GM19372 (cell line): ENCODE data around the gene LBH.
"Not testable (repeated sequence)": the region's sequence is repeated elsewhere in the genome, so short reads cannot be mapped to it uniquely, and the experiment has no call there.

Source experiments
- ATAC-seq: cut with Tn5 transposase; IDR thresholded peaks from one replicate; pipeline ENCODE4 v1.9.1; 2021; ENCODE audit warnings: mild to moderate bottlenecking, low read depth, moderate library complexity; ENCODE audit not compliant: unreplicated experiment

The LBH gene

DNA sequence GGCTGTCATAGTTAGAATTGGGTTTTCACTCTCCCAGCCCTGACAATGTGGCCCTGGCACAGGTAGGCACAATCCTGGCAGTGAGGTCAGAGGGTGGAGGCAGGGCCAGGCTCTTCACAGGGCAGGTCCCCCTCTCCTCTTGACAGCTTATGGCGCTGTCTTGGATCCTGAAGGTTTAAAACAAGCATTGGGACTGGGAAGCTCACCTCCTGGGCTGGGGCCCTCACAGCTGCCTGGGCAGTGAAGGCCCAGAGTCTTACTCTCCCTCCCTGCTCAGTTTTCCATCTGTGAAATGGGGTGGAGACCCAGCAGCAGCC is 23.3 kb downstream of the LBH start:
- no peak for ATAC-seq

DNA sequence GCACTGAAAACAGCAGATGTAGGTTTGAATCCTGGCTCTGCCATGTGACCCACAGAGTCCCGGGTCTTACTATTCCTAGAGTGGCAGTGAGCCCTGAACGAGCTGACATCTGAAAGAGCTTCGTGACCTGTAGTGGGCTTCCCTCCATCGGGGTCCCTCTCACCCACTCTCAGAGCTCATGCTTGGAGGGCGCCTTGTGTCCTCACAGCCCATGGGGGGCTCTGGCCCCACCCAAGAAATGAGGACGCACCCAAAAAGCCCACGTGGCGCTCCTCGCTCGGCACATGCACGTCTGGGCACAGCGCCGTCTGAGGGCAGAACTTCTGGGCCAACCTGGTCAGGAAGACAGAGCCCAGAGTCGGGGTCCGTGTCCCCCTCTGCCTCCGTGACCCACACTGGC is 23.7 kb downstream of the LBH start:
- ATAC-seq, result no peak

DNA sequence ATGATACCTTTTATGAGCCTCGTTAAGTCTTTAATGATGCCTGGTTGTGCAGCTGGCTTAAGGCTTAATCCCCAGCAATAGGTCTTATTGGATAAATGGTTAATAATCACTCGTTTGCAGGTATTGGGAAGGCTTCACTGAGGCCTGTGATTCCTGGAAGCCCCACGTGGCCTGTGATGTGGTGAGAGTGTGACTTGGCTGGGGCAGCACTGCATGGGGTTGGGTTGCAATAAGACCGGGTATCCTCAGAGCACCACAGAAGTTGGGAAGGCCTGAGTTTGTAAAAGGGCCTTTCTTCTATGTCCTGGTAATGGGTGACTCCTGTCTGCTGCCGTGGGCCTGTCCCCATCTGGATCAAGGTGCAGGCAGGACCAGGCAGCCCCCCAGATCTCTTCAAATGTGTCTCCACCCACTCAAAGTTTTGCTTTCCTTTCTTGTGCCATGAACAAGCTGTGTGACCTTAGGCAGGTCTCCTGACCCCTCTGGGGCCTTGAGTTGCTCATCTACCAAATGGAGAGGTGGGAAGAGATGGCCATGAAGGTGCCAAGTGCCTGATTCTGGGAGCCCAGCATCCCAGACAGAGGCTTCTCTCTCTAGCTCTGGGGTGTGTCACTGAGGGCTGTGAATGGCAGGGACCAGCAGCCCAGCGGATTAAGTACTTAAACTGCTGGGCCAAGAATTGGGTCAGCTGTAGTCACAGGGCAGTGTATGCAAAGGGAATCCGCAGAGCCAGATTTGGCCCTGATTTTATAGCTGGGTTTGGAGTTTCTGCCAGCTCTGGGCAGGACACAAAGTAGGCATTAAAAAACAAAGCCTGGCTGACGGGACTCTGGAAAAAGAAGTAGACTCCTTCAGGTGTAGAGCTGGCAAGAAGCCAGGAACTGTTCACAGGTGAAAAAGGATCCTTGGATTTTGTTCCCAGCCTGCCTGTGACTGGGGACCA is 24.4 kb downstream of the LBH start:
- ATAC-seq, result no peak

DNA sequence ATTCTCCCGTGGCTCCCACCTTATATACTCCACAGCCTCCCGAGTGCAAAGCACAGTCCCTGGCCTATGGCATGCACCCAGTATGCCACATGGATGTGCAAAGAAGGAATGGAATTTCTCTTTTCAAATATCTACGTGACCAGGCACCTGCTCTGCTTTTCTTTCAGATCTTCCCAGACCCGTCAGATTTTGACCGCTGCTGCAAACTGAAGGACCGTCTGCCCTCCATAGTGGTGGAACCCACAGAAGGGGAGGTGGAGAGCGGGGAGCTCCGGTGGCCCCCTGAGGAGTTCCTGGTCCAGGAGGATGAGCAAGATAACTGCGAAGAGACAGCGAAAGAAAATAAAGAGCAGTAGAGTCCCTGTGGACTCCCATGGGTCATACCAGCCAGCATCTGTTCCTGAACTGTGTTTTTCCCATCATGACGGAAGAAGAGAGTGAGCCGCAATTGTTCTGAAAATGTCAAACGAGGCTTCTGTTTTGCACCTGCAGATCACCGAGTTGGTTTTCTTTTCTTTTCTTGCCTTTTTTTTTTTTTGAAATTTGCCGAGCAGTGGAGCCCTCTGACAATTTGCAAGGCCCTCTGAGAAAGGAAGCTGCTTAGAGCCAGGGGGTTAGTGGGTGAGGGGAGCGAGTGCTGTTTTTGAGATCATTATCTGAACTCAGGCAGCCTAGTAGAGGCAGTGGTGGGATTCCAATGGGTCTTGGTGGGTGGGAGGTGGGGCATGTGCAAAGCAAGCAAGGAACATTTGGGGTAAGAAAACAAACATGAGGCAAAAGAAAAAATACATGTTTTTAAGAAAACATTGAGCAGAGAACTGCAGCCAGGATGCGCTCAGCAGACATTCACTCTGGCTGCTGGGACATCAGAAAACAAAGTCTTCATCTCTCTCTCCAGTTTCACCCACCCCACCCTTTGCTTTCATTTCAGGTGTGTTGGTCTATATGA is 26.2 kb downstream of the LBH start:
- ATAC-seq, result no peak

DNA sequence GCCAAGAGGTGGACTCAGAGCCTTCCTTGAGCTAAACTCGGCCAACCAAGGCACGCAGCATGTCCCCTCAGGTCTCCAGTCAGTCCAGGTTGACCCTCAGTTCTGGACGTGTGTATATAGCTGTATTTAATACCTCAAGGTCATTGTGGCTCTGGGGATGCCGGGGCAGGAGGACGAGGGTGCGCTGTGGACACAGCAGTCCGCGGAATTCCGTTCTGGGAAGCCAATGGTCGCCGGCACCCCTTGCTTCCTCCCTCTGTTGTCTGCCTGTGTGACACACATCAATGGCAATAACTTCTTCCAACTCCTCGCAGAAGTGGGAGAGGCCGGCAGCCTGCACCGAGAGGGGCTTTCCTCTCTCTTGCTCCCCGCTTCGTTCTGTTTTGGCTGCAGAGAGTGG is 27.7 kb downstream of the LBH start:
- ATAC-seq, result no peak

DNA sequence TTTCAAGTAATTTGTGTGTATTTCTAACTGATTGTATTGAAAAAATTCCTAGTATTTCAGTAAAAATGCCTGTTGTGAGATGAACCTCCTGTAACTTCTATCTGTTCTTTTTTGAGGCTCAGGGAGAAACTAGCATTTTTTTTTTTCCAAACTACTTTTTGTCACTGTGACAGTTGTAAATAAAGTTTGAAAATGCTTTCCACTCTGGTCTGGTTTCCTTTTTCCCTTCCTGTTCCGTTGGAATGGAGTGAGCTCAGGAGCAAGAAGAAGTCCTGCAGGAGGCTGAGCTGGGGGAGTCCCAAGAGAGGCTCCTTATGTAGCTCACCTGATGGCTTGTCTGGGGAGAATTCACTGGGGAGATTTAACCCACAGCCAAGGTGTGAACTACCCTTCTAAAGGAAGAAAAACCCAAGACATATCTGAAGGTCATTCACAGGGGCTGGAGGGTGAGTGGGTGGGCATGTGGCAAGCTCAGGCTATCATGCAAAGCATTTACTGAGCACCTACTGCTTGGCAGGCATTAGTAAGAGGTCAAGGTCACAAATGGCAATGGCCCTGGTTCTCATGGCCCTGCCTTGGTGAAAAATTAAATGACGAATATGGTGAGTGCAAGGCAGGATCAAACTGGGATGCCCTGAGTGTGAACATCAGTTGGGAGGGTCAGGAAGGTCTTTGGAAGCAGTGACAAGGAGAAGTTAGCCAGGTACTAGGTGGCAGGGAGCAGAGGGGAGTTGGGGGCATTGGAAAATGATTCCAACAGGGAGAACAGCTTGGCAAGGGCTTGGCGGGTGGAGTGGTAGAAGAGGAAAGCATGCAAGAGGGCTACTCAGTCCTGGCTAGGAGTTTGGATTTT is 28.7 kb downstream of the LBH start:
- ATAC-seq, result no peak

DNA sequence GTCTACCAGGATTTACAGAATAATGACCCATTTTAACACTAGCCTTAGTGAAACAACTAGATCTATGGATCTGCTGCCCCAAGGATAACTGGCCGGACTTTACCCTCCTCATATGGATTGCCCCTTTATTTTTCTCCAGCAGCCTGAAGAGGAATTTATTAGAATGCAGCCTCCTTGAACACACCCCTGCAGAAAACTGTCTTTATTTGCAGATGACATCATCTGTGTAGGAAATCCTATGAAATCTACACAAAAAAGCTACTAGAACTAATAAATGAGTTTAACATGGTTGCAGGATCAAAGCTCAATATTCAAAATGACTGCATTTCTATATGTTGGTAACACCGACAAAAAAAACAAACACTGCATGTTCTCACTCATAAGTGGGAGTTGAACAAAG is 29.6 kb downstream of the LBH start:
- no peak for ATAC-seq

DNA sequence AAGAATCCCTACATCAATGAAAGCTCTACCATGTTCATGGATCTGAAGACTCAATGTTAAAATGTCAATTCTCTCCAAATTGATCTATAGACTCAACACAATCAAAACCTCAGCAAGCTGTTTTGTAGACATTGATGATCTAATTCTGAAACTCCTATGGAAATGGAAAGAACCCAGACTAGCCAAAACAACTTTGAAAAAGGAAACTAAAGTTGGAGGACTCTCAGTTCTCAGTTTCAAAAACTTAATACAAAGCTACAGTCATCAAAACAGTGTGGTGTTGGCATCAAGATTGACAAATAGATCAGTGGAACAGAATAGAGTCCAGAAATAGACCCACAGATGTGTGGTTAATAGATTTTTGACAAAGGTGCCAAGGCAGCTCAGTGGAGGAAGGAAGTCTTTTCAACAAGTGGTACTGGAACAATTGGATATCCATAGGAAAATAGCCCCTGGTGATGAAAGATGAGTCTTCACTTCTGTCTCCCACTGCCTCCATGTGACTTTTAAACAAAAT is 30.4 kb downstream of the LBH start:
- no peak for ATAC-seq

DNA sequence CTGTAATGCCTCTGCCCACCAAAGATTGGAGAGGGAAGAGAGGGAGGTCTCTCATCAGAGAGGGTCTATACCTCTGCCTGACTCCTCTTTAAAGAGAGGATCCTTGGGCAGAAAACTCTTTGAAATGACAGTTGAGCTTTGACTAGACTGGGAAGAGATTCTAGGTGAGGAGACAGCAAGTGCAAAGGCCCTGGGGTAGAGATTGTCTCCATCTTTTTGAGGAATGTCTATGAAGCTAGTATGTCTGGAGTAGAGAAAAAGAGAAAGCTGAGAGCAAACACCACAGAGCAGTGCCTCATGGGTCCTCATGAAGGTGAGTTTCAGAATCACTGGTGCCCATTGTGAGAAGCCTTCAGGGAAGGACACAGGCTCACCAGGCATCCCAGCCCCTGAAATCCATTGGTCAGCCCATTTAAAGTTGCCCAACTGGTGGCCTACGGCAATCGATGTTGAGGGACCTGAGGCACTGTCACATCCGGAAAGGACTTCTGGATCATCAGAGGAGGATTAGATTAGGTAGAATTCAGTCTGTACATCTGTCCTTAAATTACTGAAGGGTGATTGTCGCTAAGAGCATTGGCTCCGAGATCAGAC is 31.5 kb downstream of the LBH start:
- ATAC-seq, result no peak

DNA sequence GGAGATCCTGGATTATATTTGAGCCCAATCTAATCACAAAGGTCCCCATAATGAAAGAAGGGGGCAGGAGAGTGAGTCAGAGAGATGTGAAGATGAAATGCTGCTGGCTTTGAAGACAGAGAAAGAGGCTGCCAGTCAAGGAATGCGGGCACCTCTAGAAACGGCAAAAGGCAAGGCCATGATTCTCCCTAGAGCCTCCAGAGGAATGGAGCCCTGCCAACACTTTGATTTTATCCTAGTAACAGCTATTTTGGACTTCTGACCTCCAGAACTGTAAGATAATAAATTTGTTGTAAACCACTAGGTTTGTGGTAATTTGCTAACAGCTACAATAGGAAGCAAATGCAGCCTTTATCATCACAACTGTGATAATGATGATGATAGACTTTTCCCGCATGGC is 32.9 kb downstream of the LBH start:
- no peak for ATAC-seq

DNA sequence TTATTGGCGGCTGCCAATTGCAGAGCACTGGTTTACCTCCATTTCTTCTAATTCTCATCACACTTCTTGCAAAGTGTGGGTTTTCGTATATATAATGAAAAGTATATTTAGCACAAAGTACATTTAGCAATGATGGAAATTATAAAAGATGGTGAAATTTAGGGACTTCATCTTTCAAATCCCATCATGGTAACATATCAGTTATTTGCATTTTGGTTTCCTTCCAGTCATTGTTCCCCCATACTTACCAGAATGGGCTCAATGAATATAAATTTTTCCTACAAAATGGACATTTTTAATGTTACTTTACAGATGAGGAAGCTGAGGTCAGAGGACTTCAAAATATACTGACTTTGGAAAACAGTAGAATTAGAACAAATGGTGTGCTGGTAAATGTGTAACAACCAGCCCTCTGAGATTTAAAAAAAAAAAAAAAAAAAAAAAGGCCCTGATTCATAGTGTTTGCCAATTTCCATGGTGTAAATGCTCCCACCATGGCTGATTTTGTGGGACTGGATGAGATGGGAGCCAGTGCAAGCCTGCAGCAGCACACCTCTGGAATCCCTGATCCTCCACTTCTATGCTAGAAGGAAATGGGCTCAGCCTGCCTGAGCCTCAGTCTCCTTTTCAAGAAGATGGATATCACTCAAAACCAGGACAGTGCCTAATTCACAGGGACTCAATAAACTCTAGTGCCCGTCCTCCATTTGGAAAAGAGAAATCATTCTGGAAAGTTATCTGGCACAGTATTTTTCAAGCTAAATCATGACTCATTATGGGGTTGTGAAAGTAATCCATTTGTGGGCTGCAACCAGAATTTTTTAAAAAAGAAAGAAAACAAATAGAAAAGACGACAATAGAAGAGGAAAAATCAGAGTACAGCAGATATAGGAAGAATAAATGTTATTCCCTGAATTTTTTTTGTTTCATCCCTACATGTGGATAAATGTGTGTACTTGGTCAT is 34.0 kb downstream of the LBH start:
- ATAC-seq, result no peak

DNA sequence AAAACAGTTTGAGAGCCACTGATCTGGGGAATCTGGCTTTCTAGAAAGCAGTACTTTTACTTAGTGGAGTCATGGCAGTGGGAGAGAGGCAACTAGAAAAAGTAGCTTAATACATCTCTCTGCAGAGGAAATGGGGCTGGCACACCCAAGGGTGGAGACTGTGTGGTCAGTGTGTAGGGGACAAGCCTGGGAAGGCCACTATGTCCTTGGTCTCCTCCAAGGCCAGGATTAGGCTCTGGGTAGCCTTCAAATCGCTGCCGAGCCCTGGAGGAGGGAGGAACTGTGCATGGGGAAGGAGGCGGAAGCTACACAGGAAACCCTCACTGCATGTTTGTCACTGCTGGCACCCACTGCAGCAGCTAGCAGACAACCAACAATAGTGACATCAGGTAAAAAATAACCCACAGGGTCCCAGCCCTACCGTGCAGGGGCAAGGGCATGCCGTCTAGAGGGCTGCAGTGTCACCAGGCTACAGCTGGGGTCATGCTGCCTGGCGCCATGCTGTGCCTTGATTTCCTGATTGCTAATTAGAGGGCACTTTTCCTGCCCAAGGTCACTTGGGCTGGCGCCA is 34.8 kb downstream of the LBH start:
- ATAC-seq, result no peak

DNA sequence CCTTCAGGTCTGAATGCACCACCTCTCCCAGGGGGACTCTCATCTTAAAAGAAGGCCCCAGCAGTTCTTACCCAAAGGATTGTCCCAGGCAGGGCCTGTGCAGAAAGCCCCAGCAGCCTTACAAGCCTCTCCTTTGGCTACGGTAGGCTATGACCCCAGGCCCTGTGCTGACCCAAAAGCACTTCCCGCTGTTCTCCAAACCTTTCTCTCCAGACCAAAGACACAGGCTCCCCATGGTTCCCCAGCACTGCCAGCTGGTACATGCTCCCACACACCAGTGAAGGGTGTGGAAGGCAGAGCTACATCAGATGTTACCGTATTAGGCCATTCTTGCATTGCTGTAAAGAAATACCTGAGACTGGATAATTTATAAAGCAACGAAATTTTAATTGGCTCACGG is 35.4 kb downstream of the LBH start:
- no peak for ATAC-seq

DNA sequence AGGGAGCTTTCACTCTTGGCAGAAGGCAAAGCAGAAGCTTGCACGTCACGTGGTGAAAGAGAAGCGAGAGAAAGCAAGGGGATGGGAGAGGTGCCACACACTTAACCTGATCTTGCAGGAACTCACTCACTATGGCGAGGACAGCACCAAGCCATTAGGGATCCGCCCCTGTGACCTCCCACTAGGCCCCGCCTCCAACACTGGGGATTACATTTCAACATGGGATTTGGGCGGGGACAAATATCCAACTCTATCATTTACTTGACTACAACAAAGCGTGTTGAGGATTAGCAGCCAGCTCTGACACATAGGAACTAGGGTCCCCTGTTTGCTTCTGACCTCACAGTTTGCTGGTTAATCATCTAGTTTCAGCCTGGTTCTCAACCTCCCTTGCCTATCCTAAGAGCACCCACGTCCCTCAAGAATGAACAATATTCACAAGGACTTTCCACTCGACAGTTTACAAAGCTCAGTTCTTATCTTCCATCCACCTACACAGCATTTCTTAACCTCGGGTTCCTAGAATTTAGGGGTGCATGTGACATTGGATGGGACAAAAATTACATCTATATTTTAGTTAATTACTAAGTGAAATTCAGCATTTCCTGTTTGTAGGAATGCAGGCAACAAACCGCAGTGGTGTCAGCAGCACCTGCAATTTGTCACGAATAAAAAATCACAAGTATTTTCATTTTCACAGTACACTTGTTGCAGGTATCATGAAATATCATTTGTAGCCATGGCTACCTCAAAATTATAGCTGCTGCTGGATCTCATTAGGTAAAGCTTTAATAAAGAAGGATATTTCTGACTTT is 36.0 kb downstream of the LBH start:
- ATAC-seq, result no peak

DNA sequence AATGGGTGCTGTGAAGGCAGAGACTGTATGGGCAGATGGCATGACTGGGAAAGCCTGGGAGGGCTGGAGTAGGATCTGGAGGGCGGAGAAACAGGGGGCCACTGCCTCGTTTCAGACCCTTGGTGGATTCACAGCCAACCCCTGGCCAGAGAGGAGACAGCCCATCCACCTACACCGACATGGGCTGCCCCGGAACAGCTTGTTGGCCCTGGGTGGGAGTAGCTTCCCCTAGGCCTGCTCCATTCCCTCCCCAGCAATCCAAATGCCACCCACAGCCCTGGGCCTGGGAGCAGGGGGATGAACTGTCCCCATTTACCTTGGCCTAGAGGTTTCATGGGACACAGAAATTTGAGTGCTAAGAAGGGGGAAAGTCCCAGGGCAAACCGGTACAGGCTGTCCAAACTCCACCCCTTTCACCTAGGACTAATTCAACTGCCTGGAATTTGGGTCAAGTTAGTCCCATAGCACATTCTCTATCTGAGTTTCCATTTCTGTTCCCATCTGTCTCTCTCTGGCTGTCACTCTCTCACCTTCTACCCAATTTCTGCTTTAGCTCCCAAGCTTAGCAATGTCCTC is 37.0 kb downstream of the LBH start:
- no peak for ATAC-seq

DNA sequence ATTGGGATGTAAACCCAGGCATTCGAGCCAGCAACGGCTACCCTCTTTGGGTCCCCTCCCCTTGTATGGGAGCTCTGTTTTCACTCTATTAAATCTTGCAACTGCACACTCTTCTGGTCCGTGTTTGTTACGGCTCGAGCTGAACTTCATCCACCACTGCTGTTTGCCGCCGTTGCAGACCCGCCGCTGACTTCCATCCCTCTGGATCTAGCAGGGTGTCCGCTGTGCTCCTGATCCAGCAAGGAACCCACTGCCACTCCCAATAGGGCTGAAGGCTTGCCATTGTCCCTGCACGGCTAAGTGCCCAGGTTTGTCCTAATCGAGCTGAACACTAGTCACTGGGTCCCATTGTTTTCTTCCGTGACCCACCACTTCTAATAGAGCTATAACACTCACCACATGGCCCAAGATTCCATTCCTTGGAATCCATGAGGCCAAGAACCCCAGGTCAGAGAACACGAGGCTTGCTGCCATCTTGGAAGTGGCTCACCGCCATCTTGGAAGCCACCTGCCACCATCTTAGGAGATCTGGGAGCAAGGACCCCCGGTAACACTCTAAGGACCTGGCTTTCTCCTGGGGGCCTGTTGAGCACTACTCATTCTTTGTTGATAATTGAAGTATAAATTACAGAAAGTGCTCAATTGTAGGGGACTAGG is 37.9 kb downstream of the LBH start:
- ATAC-seq, result not testable (repeated sequence)

DNA sequence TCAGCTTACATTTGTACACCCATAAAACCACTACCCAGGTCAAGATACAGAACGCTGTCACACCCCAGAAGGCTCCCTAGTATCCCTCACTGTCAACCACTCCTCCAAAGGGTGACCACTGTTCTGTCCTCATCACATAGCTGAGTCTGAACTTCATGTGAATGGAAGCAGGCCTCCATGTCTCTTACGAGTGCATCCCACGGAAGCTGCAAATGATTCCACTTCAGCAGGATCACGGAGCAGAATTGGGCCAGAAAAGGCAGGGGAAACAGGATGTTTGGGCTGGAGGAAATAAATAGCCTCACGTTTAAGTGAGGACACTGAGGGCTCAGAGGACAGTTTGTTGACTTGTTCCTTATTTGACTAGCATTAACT is 38.4 kb downstream of the LBH start:
- no peak for ATAC-seq
